GM10248 (cell line): ENCODE data around the gene WDR37.

ENCODE experiments used
- CTCF ChIA-PET: fragments of 300-600 bp; sonication (Branson Sonifier 250); formaldehyde crosslinking; extraction: SDS; loops from one replicate; lab custom pipeline; 2021; ENCODE audit warnings: antibody characterized with exemption; lab: Yijun Ruan, JAX
- POLR2A ChIA-PET: fragments of 350-650 bp; sonication (Branson Sonifier 250); formaldehyde crosslinking; extraction: SDS; loops from one replicate; lab custom pipeline; 2020; ENCODE audit warnings: antibody characterized with exemption; lab: Yijun Ruan, JAX
- DNase-seq: peaks from one replicate; pipeline ENCODE4 v3.0.0; 2012; ENCODE audit errors: extremely low spot score
- CTCF ChIP-seq: IDR thresholded peaks from 2 replicates; pipeline ENCODE4 v1.5.1; 2012; ENCODE audit warnings: mild to moderate bottlenecking, low read depth; ENCODE audit errors: extremely low read depth, missing control alignments, control extremely low read depth

Gene WDR37

GRCh38 chr10:1110674-1111119 is 54.5 kb downstream of the WDR37 start:
- no peak for DNase-seq

GRCh38 chr10:1114315-1114714 is 58.1 kb downstream of the WDR37 start:
- ChIA-PET CTCF (no interaction called here), POLR2A (no interaction called here)
- TF ChIP-seq CTCF = no peak
- DNase-seq = no peak

More at GRCh38 chr10:1110674-1111119, 54.5 kb downstream of the WDR37 start:
- ChIA-PET CTCF (interaction anchor here (1.0 to 1.7 kb wide), 3 partner anchors 12 to 23 kb away, joined by 3 to 4 read pairs (median 3); no protein-coding TSS in a partner anchor), POLR2A (no interaction called here)
- TF ChIP-seq CTCF = no peak

- TF ChIP-seq CTCF = no peak
- DNase-seq = no peak
- POLR2A ChIA-PET = no interaction called here
- CTCF ChIA-PET = no interaction called here
Measured at GRCh38 chr10:1114719-1115606, 58.8 kb downstream of the WDR37 start.

- DNase-seq = no peak
- POLR2A ChIA-PET = no interaction called here
- CTCF ChIA-PET = no interaction called here
- TF ChIP-seq CTCF = no peak
Measured at GRCh38 chr10:1115607-1115955, 59.4 kb downstream of the WDR37 start.

- TF ChIP-seq CTCF = no peak
- POLR2A ChIA-PET = no interaction called here
- CTCF ChIA-PET = no interaction called here
- DNase-seq = no peak
Measured at GRCh38 chr10:1116051-1116450, 59.9 kb downstream of the WDR37 start.

- CTCF ChIA-PET = no interaction called here
Measured at GRCh38 chr10:1116696-1117280, 60.6 kb downstream of the WDR37 start.

More at GRCh38 chr10:1116696-1117280, 60.6 kb downstream of the WDR37 start:
- no peak for DNase-seq
- POLR2A ChIA-PET = no interaction called here
- no peak for TF ChIP-seq CTCF
